ENCODE data around the gene IGF1R.

DNA sequence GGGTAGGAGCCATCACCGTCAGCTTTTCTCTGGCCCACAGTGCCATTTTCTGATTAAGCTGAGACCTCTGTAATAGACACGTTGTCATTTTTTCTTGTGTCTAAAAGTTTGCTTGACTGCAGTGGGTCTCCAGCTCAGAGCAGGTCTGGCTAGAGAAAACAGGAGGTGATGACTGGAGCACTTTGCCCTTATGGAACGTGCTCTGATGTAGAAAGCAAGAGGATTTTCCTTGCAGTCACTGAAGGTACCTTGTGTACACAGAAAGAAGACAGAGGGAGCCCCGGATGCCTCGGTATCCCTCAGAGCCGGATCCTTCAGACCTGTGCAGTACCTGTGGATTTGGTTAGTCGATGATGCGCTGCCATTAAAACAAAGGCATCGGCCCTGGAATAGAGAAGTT, 76.2 kb downstream of the IGF1R start:
- TF ChIP-seq EZH2 (IDR thresholded peaks at IDR 0.05) (no peak), CTCF (IDR thresholded peaks at IDR 0.05) (no peak), EZH2phosphoT487 (IDR thresholded peaks at IDR 0.05) (no peak)

Data from neural progenitor cell (in vitro differentiated cells).